CD4-positive, alpha-beta T cell treated with Interleukin-12 subunit alpha and Interleukin-12 subunit beta, for 1 hour (primary cell): ENCODE results near the gene ABCC1.
"Not testable (repeated sequence)": the region's sequence is repeated elsewhere in the genome, so short reads cannot be mapped to it uniquely, and the experiment has no call there.

Experiments used
- DNase-seq: peaks from one replicate; pipeline ENCODE4 v3.0.0-alpha.2; 2020

ABCC1 gene

GRCh38 chr16:16092925-16093627 lies 143.7 kb downstream of the ABCC1 start:
- DNase-seq, result no peak

- no peak for DNase-seq
Observed at GRCh38 chr16:16093628-16094332, 144.4 kb downstream of the ABCC1 start.

- DNase-seq, result no peak
Observed at GRCh38 chr16:16095646-16096045, 146.2 kb downstream of the ABCC1 start.

GRCh38 chr16:16096121-16096857 lies 146.9 kb downstream of the ABCC1 start:
- DNase-seq, result no peak

GRCh38 chr16:16096858-16097213 lies 147.4 kb downstream of the ABCC1 start:
- DNase-seq, result no peak

- no peak for DNase-seq
Observed at GRCh38 chr16:16099320-16099719, 149.9 kb downstream of the ABCC1 start.

- DNase-seq, result no peak
Observed at GRCh38 chr16:16100631-16101030, 151.2 kb downstream of the ABCC1 start.

- DNase-seq, result no peak
Observed at GRCh38 chr16:16101585-16101984, 152.2 kb downstream of the ABCC1 start.

GRCh38 chr16:16102738-16103137 lies 153.3 kb downstream of the ABCC1 start:
- no peak for DNase-seq

GRCh38 chr16:16104132-16104803 lies 154.9 kb downstream of the ABCC1 start:
- DNase-seq, result not testable (repeated sequence)

- not testable (repeated sequence) for DNase-seq
Observed at GRCh38 chr16:16104804-16105141, 155.4 kb downstream of the ABCC1 start.

- DNase-seq, result no peak
Observed at GRCh38 chr16:16105646-16106045, 156.2 kb downstream of the ABCC1 start.

- no peak for DNase-seq
Observed at GRCh38 chr16:16106466-16106865, 157.1 kb downstream of the ABCC1 start.

GRCh38 chr16:16107839-16108238 lies 158.4 kb downstream of the ABCC1 start:
- no peak for DNase-seq

- no peak for DNase-seq
Observed at GRCh38 chr16:16108759-16109158, 159.3 kb downstream of the ABCC1 start.

- no peak for DNase-seq
Observed at GRCh38 chr16:16109453-16110110, 160.2 kb downstream of the ABCC1 start.

- no peak for DNase-seq
Observed at GRCh38 chr16:16110111-16110490, 160.7 kb downstream of the ABCC1 start.

GRCh38 chr16:16111639-16112038 lies 162.2 kb downstream of the ABCC1 start:
- no peak for DNase-seq

- no peak for DNase-seq
Observed at GRCh38 chr16:16112450-16113053, 163.1 kb downstream of the ABCC1 start.

GRCh38 chr16:16113076-16113475 lies 163.7 kb downstream of the ABCC1 start:
- no peak for DNase-seq

- DNase-seq, result no peak
Observed at GRCh38 chr16:16116841-16117240, 167.4 kb downstream of the ABCC1 start.

- no peak for DNase-seq
Observed at GRCh38 chr16:16118337-16118736, 168.9 kb downstream of the ABCC1 start.

- DNase-seq, result no peak
Observed at GRCh38 chr16:16120044-16120381, 170.6 kb downstream of the ABCC1 start.
